ENCODE measurements around the gene TAF1C. TPM values are rescaled to one million over a fixed set of nuclear protein-coding genes. Genes with fewer than 3 reads are reported as not detected.

The TAF1C gene
- total and polyA plus RNA-seq, 2 experiments from 2014 or later: 37.2 to 57.4 TPM

GRCh38 chr16:84136331-84137125 lies 50.3 kb downstream of the TAF1C start:
- no peaks in the 10 kb centered on the region for H3K9me3 Mint-ChIP-seq
- H3K79me2 ChIP-seq (replicated peaks; ENCODE audit: insufficient read depth): peaks cover 95% of the 10 kb centered on the region
- H4K20me1 ChIP-seq (replicated peaks; ENCODE audit: insufficient read depth): peaks cover 14% of the 10 kb centered on the region
- H3K36me3 Mint-ChIP-seq (ENCODE audit: low read depth): no peaks in the 10 kb centered on the region
- DNase-seq (ENCODE audit: low spot score): no peak
- no peaks in the 10 kb centered on the region for H3F3A ChIP-seq (replicated peaks; ENCODE audit: low read depth)
- TF ChIP-seq POLR2AphosphoS5 (IDR thresholded peaks at IDR 0.05; ENCODE audit: low read depth) (no peak), ZNF331 (CRISPR knock-in tag; IDR thresholded peaks at IDR 0.05; ENCODE audit: low read depth) (no peak), NANOG (IDR thresholded peaks at IDR 0.05; ENCODE audit: borderline replicate concordance) (no peak), ETS1 (IDR thresholded peaks at IDR 0.05) (no peak), STAT1 (IDR thresholded peaks at IDR 0.05; ENCODE audit: unreplicated experiment) (no peak)
- TF ChIP-seq, protein P1, sequence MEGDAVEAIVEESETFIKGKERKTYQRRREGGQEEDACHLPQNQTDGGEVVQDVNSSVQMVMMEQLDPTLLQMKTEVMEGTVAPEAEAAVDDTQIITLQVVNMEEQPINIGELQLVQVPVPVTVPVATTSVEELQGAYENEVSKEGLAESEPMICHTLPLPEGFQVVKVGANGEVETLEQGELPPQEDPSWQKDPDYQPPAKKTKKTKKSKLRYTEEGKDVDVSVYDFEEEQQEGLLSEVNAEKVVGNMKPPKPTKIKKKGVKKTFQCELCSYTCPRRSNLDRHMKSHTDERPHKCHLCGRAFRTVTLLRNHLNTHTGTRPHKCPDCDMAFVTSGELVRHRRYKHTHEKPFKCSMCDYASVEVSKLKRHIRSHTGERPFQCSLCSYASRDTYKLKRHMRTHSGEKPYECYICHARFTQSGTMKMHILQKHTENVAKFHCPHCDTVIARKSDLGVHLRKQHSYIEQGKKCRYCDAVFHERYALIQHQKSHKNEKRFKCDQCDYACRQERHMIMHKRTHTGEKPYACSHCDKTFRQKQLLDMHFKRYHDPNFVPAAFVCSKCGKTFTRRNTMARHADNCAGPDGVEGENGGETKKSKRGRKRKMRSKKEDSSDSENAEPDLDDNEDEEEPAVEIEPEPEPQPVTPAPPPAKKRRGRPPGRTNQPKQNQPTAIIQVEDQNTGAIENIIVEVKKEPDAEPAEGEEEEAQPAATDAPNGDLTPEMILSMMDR (conservative IDR thresholded peaks at IDR 0.05; ENCODE audit: low read depth in 2 of 2): no peak
- H3K4me3 Mint-ChIP-seq: no peak overlapping the region
- H3K27ac ChIP-seq (ENCODE audit: low read depth): no peak overlapping the region; the same call in 1 of the 2 replicates
- H3K4me3 ChIP-seq: no peak overlapping the region
- peaks cover 60% of the 10 kb centered on the region for H3K4me1 Mint-ChIP-seq
- no peak for ATAC-seq
- no peaks in the 10 kb centered on the region for H3K9me2 ChIP-seq (ENCODE audit: insufficient read depth)
- no peaks in the 10 kb centered on the region; the same call in 1 of the 2 replicates for H3K36me3 ChIP-seq (ENCODE audit: insufficient read depth)
- peaks cover 6% of the 10 kb centered on the region for H3K27me3 Mint-ChIP-seq (ENCODE audit: insufficient read depth, low read depth, poor library complexity)
- no peak overlapping the region for H2AFZ ChIP-seq
- H3K4me2 ChIP-seq: no peak overlapping the region
- H3K27me3 ChIP-seq (ENCODE audit: insufficient read depth): no peaks in the 10 kb centered on the region
- peak overlapping the region; percentile 43; the same call in 1 of the 2 replicates for H3K27ac Mint-ChIP-seq
- H3K4me1 ChIP-seq (ENCODE audit: insufficient read depth): peaks cover 43% of the 10 kb centered on the region

GRCh38 chr16:84132527-84133285 lies 54.2 kb downstream of the TAF1C start:
- peak overlapping the region; percentile 58; the same call in 1 of the 2 replicates for H3K27ac Mint-ChIP-seq
- peaks cover 11% of the 10 kb centered on the region for H4K20me1 ChIP-seq (replicated peaks; ENCODE audit: insufficient read depth)
- no peak for ATAC-seq
- no peak for TF ChIP-seq ZNF114 (CRISPR knock-in tag; IDR thresholded peaks at IDR 0.05)
- no peak for TF ChIP-seq STAT1 (IDR thresholded peaks at IDR 0.05; ENCODE audit: unreplicated experiment)
- TF ChIP-seq, protein P1 (conservative IDR thresholded peaks at IDR 0.05; ENCODE audit: low read depth in 2 of 2): no peak
- no peak for TF ChIP-seq ETS1 (IDR thresholded peaks at IDR 0.05)

More at GRCh38 chr16:84132527-84133285, 54.2 kb downstream of the TAF1C start:
- no peak overlapping the region for H3K4me3 Mint-ChIP-seq
- H3K79me2 ChIP-seq (replicated peaks; ENCODE audit: insufficient read depth): peaks cover 66% of the 10 kb centered on the region
- H3K4me2 ChIP-seq: peak overlapping the region; percentile 41
- no peaks in the 10 kb centered on the region for H3F3A ChIP-seq (replicated peaks; ENCODE audit: low read depth)
- no peak overlapping the region for H3K4me3 ChIP-seq
- H3K4me1 ChIP-seq (ENCODE audit: insufficient read depth): peaks cover 17% of the 10 kb centered on the region
- no peaks in the 10 kb centered on the region for H3K9me2 ChIP-seq (ENCODE audit: insufficient read depth)
- H3K27me3 ChIP-seq (ENCODE audit: insufficient read depth): no peaks in the 10 kb centered on the region
- H3K27me3 Mint-ChIP-seq (ENCODE audit: insufficient read depth, low read depth, poor library complexity): no peaks in the 10 kb centered on the region
- DNase-seq (ENCODE audit: low spot score): no peak
- no peaks in the 10 kb centered on the region for H3K9me3 Mint-ChIP-seq
- peaks cover 31% of the 10 kb centered on the region for H3K4me1 Mint-ChIP-seq
- peaks cover 17% of the 10 kb centered on the region for H3K36me3 Mint-ChIP-seq (ENCODE audit: low read depth)
- H2AFZ ChIP-seq: no peak overlapping the region
- peaks cover 13% of the 10 kb centered on the region for H3K36me3 ChIP-seq (ENCODE audit: insufficient read depth)
- H3K27ac ChIP-seq (ENCODE audit: low read depth): no peak overlapping the region

Data from GM23338 (cell line).